Neuronal stem cell (in vitro differentiated cells): ENCODE measurements around the gene PLEKHA8.

Experiments used
- DNase-seq: peaks from one replicate; pipeline ENCODE4 v3.0.0-alpha.2; 2013; ENCODE audit warnings: low spot score
- H2AFZ ChIP-seq: one replicate; pipeline ENCODE4 v1.6.1; 2013; ENCODE audit warnings: mild to moderate bottlenecking, low read length, inconsistent platforms
- H2AK5ac ChIP-seq: 2 replicates; pipeline ENCODE4 v1.6.1; 2013; ENCODE audit warnings: low read depth, mild to moderate bottlenecking, inconsistent platforms, low read length, moderate library complexity, mixed read lengths
- H2BK120ac ChIP-seq: 2 replicates; pipeline ENCODE4 v1.6.1; 2013; ENCODE audit warnings: low read depth, mild to moderate bottlenecking, inconsistent platforms, low read length, moderate library complexity, mixed read lengths
- H2BK12ac ChIP-seq: one replicate; pipeline ENCODE4 v1.6.1; 2013; ENCODE audit warnings: low read length, inconsistent platforms
- H2BK15ac ChIP-seq: 2 replicates; pipeline ENCODE4 v1.6.1; 2013; ENCODE audit warnings: mild to moderate bottlenecking, low read length, inconsistent platforms, mixed read lengths
- H2BK5ac ChIP-seq: one replicate; pipeline ENCODE4 v1.6.1; 2013; ENCODE audit warnings: inconsistent platforms, mild to moderate bottlenecking, low read length, moderate library complexity
- H3K14ac ChIP-seq: one replicate; pipeline ENCODE4 v1.6.1; 2013; ENCODE audit warnings: low read length, inconsistent platforms
- H3K18ac ChIP-seq: 2 replicates; pipeline ENCODE4 v1.6.1; 2013; ENCODE audit warnings: low read length, inconsistent platforms
- H3K23ac ChIP-seq: 2 replicates; pipeline ENCODE4 v1.6.1; 2013; ENCODE audit warnings: low read depth, mild to moderate bottlenecking, mixed read lengths, low read length, inconsistent platforms; ENCODE audit not compliant: poor library complexity
- H3K27ac ChIP-seq: replicated peaks from 3 replicates; pipeline ENCODE4 v1.5.1; 2013; ENCODE audit warnings: low read length, inconsistent platforms
- H3K27me3 ChIP-seq, 3 experiments: 2 replicates each; pipeline ENCODE4 v1.6.1; 2013; ENCODE audit warnings: low read length in 3 of 3, mild to moderate bottlenecking in 2 of 3, inconsistent platforms in 1 of 3, low read depth in 1 of 3, mixed read lengths in 1 of 3, moderate library complexity in 1 of 3; ENCODE audit not compliant: control insufficient read depth in 3 of 3, insufficient read depth in 3 of 3
- H3K36me3 ChIP-seq, 2 donors: replicated peaks in 1 of 2; 2 replicates each; pipeline ENCODE4 v1.6.1; 2013; ENCODE audit warnings: low read length in 2 of 2; ENCODE audit not compliant: control insufficient read depth in 2 of 2, insufficient read depth in 2 of 2
- H3K4ac ChIP-seq: 2 replicates; pipeline ENCODE4 v1.6.1; 2013; ENCODE audit warnings: inconsistent platforms, mild to moderate bottlenecking, low read length, moderate library complexity
- H3K4me1 ChIP-seq, 2 donors: 1 replicate in 1 of 2; 2 replicates in 1 of 2; pipeline ENCODE4 v1.6.1; 2013; ENCODE audit warnings: low read length in 2 of 2, low read depth in 1 of 2; ENCODE audit not compliant: control insufficient read depth in 2 of 2, insufficient read depth in 1 of 2
- H3K4me2 ChIP-seq: one replicate; pipeline ENCODE4 v1.6.1; 2013; ENCODE audit warnings: mild to moderate bottlenecking, low read length, inconsistent platforms; ENCODE audit not compliant: insufficient read depth, poor library complexity, severe bottlenecking
- H3K4me3 ChIP-seq, 2 donors: 2 replicates each; pipeline ENCODE4 v1.5.1; 2013; ENCODE audit warnings: low read length in 2 of 2, mild to moderate bottlenecking in 2 of 2, inconsistent platforms in 1 of 2, moderate library complexity in 1 of 2
- H3K79me1 ChIP-seq: one replicate; pipeline ENCODE4 v1.6.1; 2013; ENCODE audit warnings: low read depth, mild to moderate bottlenecking, inconsistent platforms, low read length, moderate library complexity
- H3K9ac ChIP-seq: one replicate; pipeline ENCODE4 v1.6.1; 2013; ENCODE audit warnings: mild to moderate bottlenecking, low read depth, low read length, inconsistent platforms; ENCODE audit not compliant: poor library complexity
- H3K9me3 ChIP-seq, 2 donors: replicated peaks in 1 of 2; 2 replicates each; pipeline versions ENCODE3 to v1.6.1; 2013; ENCODE audit warnings: low read length in 2 of 2, mild to moderate bottlenecking in 2 of 2, inconsistent platforms in 1 of 2, low read depth in 1 of 2, mixed read lengths in 1 of 2, moderate library complexity in 1 of 2; ENCODE audit not compliant: control insufficient read depth in 2 of 2, insufficient read depth in 1 of 2
- H4K8ac ChIP-seq: one replicate; pipeline ENCODE4 v1.6.1; 2013; ENCODE audit warnings: low read depth, mild to moderate bottlenecking, inconsistent platforms, low read length, moderate library complexity
- H4K91ac ChIP-seq: one replicate; pipeline ENCODE4 v1.6.1; 2013; ENCODE audit warnings: low read length, low read depth, mild to moderate bottlenecking, inconsistent platforms; ENCODE audit not compliant: poor library complexity
- WGBS, 2 donors: extraction: QIAGEN DNeasy Blood & Tissue Kit; methylation state at CpG; one replicate each; pipeline ENCODE4 v1.1.7; 2013; ENCODE audit warnings: missing lambda C conversion rate in 2 of 2, mixed read lengths in 1 of 2; ENCODE audit not compliant: insufficient read length in 2 of 2, insufficient replicate concordance in 1 of 2; ENCODE audit errors: extremely low coverage in 2 of 2; 5-methylcytosine and 5-hydroxymethylcytosine counted together

Gene PLEKHA8

GRCh38 chr7:30169579-30169978 lies 141.4 kb downstream of the PLEKHA8 start:
- Histone ChIP-seq H2BK15ac (no peak overlapping the region), H3K79me1 (no peaks in the 10 kb centered on the region), H3K27me3 (peaks cover 0 to 53% (median 0%) of the 10 kb centered on the region in 3 experiments), H3K9ac (no peak overlapping the region), H3K4me1 (peaks cover 10 to 27% of the 10 kb centered on the region in 2 donors), H3K9me3 (no peaks in the 10 kb centered on the region), H4K91ac (no peak overlapping the region), H3K4me3 (no peak overlapping the region), H2BK12ac (no peak overlapping the region), H2AFZ (no peak overlapping the region), H3K4ac (no peak overlapping the region), H3K36me3 (no peaks in the 10 kb centered on the region), H2BK5ac (no peak overlapping the region), H3K14ac (no peak overlapping the region), H3K23ac (no peak overlapping the region), H3K18ac (no peak overlapping the region), H2AK5ac (no peak overlapping the region), H3K27ac (no peak overlapping the region), H4K8ac (no peak overlapping the region), H2BK120ac (no peak overlapping the region), H3K4me2 (no peak overlapping the region)
- DNase-seq, result no peak
- no CpG with 5 or more reads among the region's 2 CpGs for WGBS, 2 donors

GRCh38 chr7:30170476-30171205 lies 142.4 kb downstream of the PLEKHA8 start:
- WGBS, 2 donors, result no CpG with 5 or more reads among the region's 6 CpGs
- Histone ChIP-seq H2AFZ (no peak overlapping the region), H3K4ac (no peak overlapping the region), H4K8ac (no peak overlapping the region), H3K4me2 (no peak overlapping the region), H3K9ac (no peak overlapping the region), H2BK15ac (no peak overlapping the region), H2BK12ac (no peak overlapping the region), H4K91ac (no peak overlapping the region), H3K27me3 (peaks cover 0 to 53% (median 0%) of the 10 kb centered on the region in 3 experiments), H3K4me1 (peaks cover 10 to 35% of the 10 kb centered on the region in 2 donors), H3K14ac (no peak overlapping the region), H3K18ac (no peak overlapping the region), H3K79me1 (no peaks in the 10 kb centered on the region), H3K9me3 (no peaks in the 10 kb centered on the region), H3K27ac (no peak overlapping the region), H2BK5ac (no peak overlapping the region), H3K36me3 (no peaks in the 10 kb centered on the region), H3K4me3 (no peak overlapping the region), H2AK5ac (no peak overlapping the region), H2BK120ac (no peak overlapping the region), H3K23ac (no peak overlapping the region)
- DNase-seq, result no peak

GRCh38 chr7:30171766-30172447 lies 143.7 kb downstream of the PLEKHA8 start:
- Histone ChIP-seq H3K23ac (no peak overlapping the region), H3K4ac (no peak overlapping the region), H4K8ac (no peak overlapping the region), H3K79me1 (no peaks in the 10 kb centered on the region), H2BK15ac (no peak overlapping the region), H2BK5ac (peak overlapping the region; percentile 4), H2BK12ac (no peak overlapping the region), H3K9ac (no peak overlapping the region), H2BK120ac (no peak overlapping the region), H2AK5ac (no peak overlapping the region), H3K4me2 (no peak overlapping the region), H3K27me3 (peaks cover 0 to 51% (median 0%) of the 10 kb centered on the region in 3 experiments), H4K91ac (no peak overlapping the region), H3K9me3 (no peaks in the 10 kb centered on the region), H3K4me3 (no peak overlapping the region), H2AFZ (no peak overlapping the region), H3K18ac (no peak overlapping the region), H3K27ac (no peak overlapping the region), H3K14ac (no peak overlapping the region), H3K36me3 (no peaks in the 10 kb centered on the region), H3K4me1 (peaks cover 10 to 25% of the 10 kb centered on the region in 2 donors)
- DNase-seq, result no peak
- no CpG with 5 or more reads among the region's 9 CpGs for WGBS, 2 donors

GRCh38 chr7:30172451-30172850 lies 144.2 kb downstream of the PLEKHA8 start:
- H4K91ac ChIP-seq, result no peak overlapping the region
- H3K18ac ChIP-seq, result no peak overlapping the region
- no peak overlapping the region for H2BK5ac ChIP-seq
- H3K9me3 ChIP-seq, result no peaks in the 10 kb centered on the region
- peaks cover 0 to 46% (median 0%) of the 10 kb centered on the region in 3 experiments for H3K27me3 ChIP-seq
- no peak for DNase-seq
- no peak overlapping the region for H2BK12ac ChIP-seq
- WGBS, 2 donors, result no CpG with 5 or more reads among the region's 3 CpGs
- H3K4me3 ChIP-seq, result no peak overlapping the region
- no peak overlapping the region for H4K8ac ChIP-seq
- H3K4ac ChIP-seq, result no peak overlapping the region
- H3K36me3 ChIP-seq, result no peaks in the 10 kb centered on the region
- H3K79me1 ChIP-seq, result no peaks in the 10 kb centered on the region
- no peak overlapping the region for H3K9ac ChIP-seq
- H3K27ac ChIP-seq, result no peak overlapping the region
- H3K4me1 ChIP-seq, result peaks cover 10 to 25% of the 10 kb centered on the region in 2 donors
- H3K23ac ChIP-seq, result no peak overlapping the region
- no peak overlapping the region for H2BK15ac ChIP-seq
- H3K4me2 ChIP-seq, result no peak overlapping the region
- no peak overlapping the region for H2BK120ac ChIP-seq
- no peak overlapping the region for H2AK5ac ChIP-seq
- no peak overlapping the region for H2AFZ ChIP-seq
- no peak overlapping the region for H3K14ac ChIP-seq
